Epithelial cell of proximal tubule (primary cell): ENCODE results near the gene GPR12. TPM values are rescaled to one million over a fixed set of nuclear protein-coding genes. Genes with fewer than 3 reads are reported as not detected.
"Not testable (repeated sequence)": the region's sequence is repeated elsewhere in the genome, so short reads cannot be mapped to it uniquely, and the experiment has no call there.

ENCODE experiments used
- DNase-seq: peaks from one replicate; pipeline ENCODE4 v3.0.0-alpha.2; 2011; ENCODE audit warnings: low read depth
- H3K4me3 ChIP-seq: 2 replicates; pipeline ENCODE4 v1.5.1; 2011; ENCODE audit warnings: low read depth, mild to moderate bottlenecking, low read length
- CTCF ChIP-seq: conservative IDR thresholded peaks from 2 replicates; pipeline ENCODE4 v1.5.1; 2012; ENCODE audit warnings: low read depth, mild to moderate bottlenecking, low read length
- total RNA-seq: library from RNA; depleted of rRNA; stranded (reverse); fragments of >200 nt; gene quantifications from 2 replicates; pipeline ENCODE4 v1.2.3, GENCODE V29; 2015

Gene GPR12
- total RNA-seq, 1 donor from 2014 or later: not detected

- no peak for TF ChIP-seq CTCF
- no peak overlapping the region for H3K4me3 ChIP-seq
- no peak for DNase-seq
Measured at GRCh38 chr13:26726684-26727083, 33.9 kb downstream of the GPR12 start.

- DNase-seq, H3K4me3 ChIP-seq: not testable (repeated sequence)
Measured at GRCh38 chr13:26723620-26724019, 37.0 kb downstream of the GPR12 start.

GRCh38 chr13:26722321-26722720 is 38.3 kb downstream of the GPR12 start:
- no peak for DNase-seq
- no peak overlapping the region for H3K4me3 ChIP-seq
- no peak for TF ChIP-seq CTCF

- TF ChIP-seq CTCF: no peak
- no peak for DNase-seq
- no peak overlapping the region for H3K4me3 ChIP-seq
Measured at GRCh38 chr13:26721251-26722121, 39.1 kb downstream of the GPR12 start.

GRCh38 chr13:26719356-26719945 is 41.1 kb downstream of the GPR12 start:
- H3K4me3 ChIP-seq: no peak overlapping the region
- peak; percentile 20 for TF ChIP-seq CTCF
- no peak for DNase-seq

GRCh38 chr13:26718872-26719271 is 41.7 kb downstream of the GPR12 start:
- no peak for TF ChIP-seq CTCF
- DNase-seq: no peak
- H3K4me3 ChIP-seq: no peak overlapping the region

- no peak overlapping the region for H3K4me3 ChIP-seq
- no peak for TF ChIP-seq CTCF
- no peak for DNase-seq
Measured at GRCh38 chr13:26718146-26718545, 42.4 kb downstream of the GPR12 start.
